ENCODE data around the gene RNF180. TPM values are rescaled to one million over a fixed set of nuclear protein-coding genes. Genes with fewer than 3 reads are reported as not detected.

Gene RNF180
- total and polyA plus RNA-seq, 8 donors = 1.3 to 7.2 (median 5.7) TPM

- Histone ChIP-seq H3K4me3 (peak overlapping the region; percentile 33 to 85 (median 76)), H3K27ac (peak overlapping the region; percentile 74 to 88 (median 82)), H3K36me3 (no peaks in the 10 kb centered on the region), H3K4me1 (peaks cover 0 to 12% (median 0%) of the 10 kb centered on the region in 3 donors), H3K9me3 (no peaks in the 10 kb centered on the region), H3K27me3 (no peaks in the 10 kb centered on the region)
- ATAC-seq (peak; percentile 31 to 70 (median 58)), DNase-seq (no peak), FAIRE-seq (no peak)
- WGBS, 2 donors = 7% methylated on average over 23 of the region's 23 CpGs
- intact Hi-C loops (cut with DNase I) = no loop called here
- TF ChIP-seq CTCF (IDR thresholded peaks at IDR 0.05) = no peak
Measured at GRCh38 chr5:64166201-64166959, 737 bp downstream of the RNF180 start.

DNA sequence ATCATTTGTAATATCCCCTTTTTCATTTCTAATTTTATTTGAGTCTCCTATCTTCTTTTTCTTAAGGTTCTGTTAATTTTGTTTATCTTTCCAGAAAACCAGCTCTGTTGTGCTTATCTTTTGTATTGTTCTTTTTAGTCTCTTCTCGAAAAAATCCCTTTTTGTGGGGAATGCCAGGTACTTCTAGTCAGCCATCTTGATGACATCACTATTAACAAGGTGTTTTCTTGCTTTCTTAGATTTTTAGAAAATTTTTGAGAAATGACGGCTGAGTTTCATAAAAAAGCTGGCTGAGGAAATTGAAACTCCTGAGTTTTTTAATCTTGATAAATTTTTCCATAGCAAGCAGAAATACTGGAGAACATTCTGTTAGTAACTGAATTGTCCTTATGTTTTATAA, 10.7 kb downstream of the RNF180 start:
- ATAC-seq (no peak), FAIRE-seq (no peak), DNase-seq (no peak)
- Histone ChIP-seq H3K4me1 (no peaks in the 10 kb centered on the region), H3K27me3 (no peaks in the 10 kb centered on the region), H3K27ac (no peak overlapping the region), H3K4me3 (no peak overlapping the region), H3K9me3 (no peaks in the 10 kb centered on the region), H3K36me3 (no peaks in the 10 kb centered on the region)
- intact Hi-C loops (cut with DNase I) = no loop called here
- TF ChIP-seq CTCF (IDR thresholded peaks at IDR 0.05) = no peak
- 80 to 87% methylated on average over 2 of the region's 2 CpGs for WGBS, 2 donors

- H3K27me3 ChIP-seq = no peaks in the 10 kb centered on the region
- H3K4me3 ChIP-seq = no peak overlapping the region
- intact Hi-C loops (cut with DNase I) = no loop called here
- WGBS, 2 donors = 78 to 79% methylated on average over 8 of the region's 8 CpGs
- H3K9me3 ChIP-seq = no peaks in the 10 kb centered on the region
- H3K36me3 ChIP-seq = no peaks in the 10 kb centered on the region
- no peaks in the 10 kb centered on the region for H3K4me1 ChIP-seq
- ATAC-seq (no peak), FAIRE-seq (no peak), DNase-seq (no peak)
- TF ChIP-seq CTCF (IDR thresholded peaks at IDR 0.05) = no peak
- no peak overlapping the region for H3K27ac ChIP-seq
Measured at GRCh38 chr5:64180661-64181343, 15.2 kb downstream of the RNF180 start.

- Histone ChIP-seq H3K4me3 (no peak overlapping the region), H3K4me1 (no peaks in the 10 kb centered on the region), H3K27me3 (no peaks in the 10 kb centered on the region), H3K27ac (no peak overlapping the region), H3K9me3 (no peaks in the 10 kb centered on the region), H3K36me3 (no peaks in the 10 kb centered on the region)
- no peak for TF ChIP-seq CTCF (IDR thresholded peaks at IDR 0.05)
- intact Hi-C loops (cut with DNase I) = no loop called here
- ATAC-seq (peak in 1 of 4 donors; percentile 59), DNase-seq (no peak), FAIRE-seq (no peak)
- WGBS, 2 donors = 54 to 55% methylated on average over 2 of the region's 2 CpGs
Measured at GRCh38 chr5:64181440-64181839, 15.8 kb downstream of the RNF180 start.

DNA sequence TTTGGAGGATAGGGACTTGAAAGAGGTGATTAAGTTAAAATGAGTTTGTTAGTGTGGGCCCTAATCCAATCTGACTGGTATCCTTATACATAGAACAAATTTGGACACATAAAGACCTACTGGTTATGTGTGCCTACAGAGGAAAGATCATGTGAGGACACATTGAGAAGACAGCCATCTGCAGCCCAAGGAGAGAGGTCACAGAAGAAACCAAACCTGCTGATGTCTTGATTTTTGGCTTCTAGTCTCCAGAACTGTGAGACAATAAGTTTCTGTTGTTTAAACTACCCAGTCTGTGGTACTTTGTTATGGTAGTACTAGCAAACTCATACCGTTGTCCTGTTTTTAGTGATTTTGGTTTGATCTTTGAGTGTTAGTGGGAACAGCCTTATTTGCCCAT, 18.3 kb downstream of the RNF180 start:
- Histone ChIP-seq H3K4me1 (no peaks in the 10 kb centered on the region), H3K9me3 (no peaks in the 10 kb centered on the region), H3K27ac (no peak overlapping the region), H3K36me3 (no peaks in the 10 kb centered on the region), H3K27me3 (no peaks in the 10 kb centered on the region), H3K4me3 (no peak overlapping the region)
- ATAC-seq (no peak), FAIRE-seq (no peak), DNase-seq (no peak)
- WGBS, 2 donors = 93 to 100% methylated on average over 1 of the region's 1 CpG
- intact Hi-C loops (cut with DNase I) = no loop called here
- no peak for TF ChIP-seq CTCF (IDR thresholded peaks at IDR 0.05)

Data from pancreas (tissue), 10 donors.